Astrocyte (in vitro differentiated cells and primary cell): Measurements from ENCODE around the gene POLA1. TPM values are rescaled to one million over a fixed set of nuclear protein-coding genes. Genes with fewer than 3 reads are reported as not detected.

Experiments
- DNase-seq: peaks from one replicate; pipeline ENCODE4 v3.0.0-alpha.2; 2010; ENCODE audit warnings: low read depth
- FAIRE-seq: peaks from 2 replicates; lab custom pipeline; 2011; peaks lifted over from hg19 to GRCh38; lab: Jason Lieb, UNC
- H2AFZ ChIP-seq: 2 replicates; pipeline ENCODE4 v1.6.0; 2012; ENCODE audit warnings: low read depth, low read length, inconsistent platforms
- H3K27ac ChIP-seq: 2 replicates; pipeline ENCODE4 v1.5.1; 2011; ENCODE audit warnings: low read depth, low read length, inconsistent platforms
- H3K27me3 ChIP-seq: 2 replicates; pipeline ENCODE4 v1.6.0; 2011; ENCODE audit warnings: low read length, inconsistent platforms; ENCODE audit not compliant: insufficient read depth
- H3K36me3 ChIP-seq: 2 replicates; pipeline ENCODE4 v1.5.1; 2011; ENCODE audit warnings: low read length, inconsistent platforms; ENCODE audit not compliant: insufficient read depth
- H3K4me1 ChIP-seq: 2 replicates; pipeline ENCODE4 v1.5.1; 2011; ENCODE audit warnings: low read length, inconsistent platforms; ENCODE audit not compliant: insufficient read depth
- H3K4me2 ChIP-seq: 2 replicates; pipeline ENCODE4 v1.6.0; 2012; ENCODE audit warnings: low read length, inconsistent platforms
- H3K4me3 ChIP-seq: 2 replicates; pipeline ENCODE4 v1.5.1; 2011; ENCODE audit warnings: low read depth, mild to moderate bottlenecking, low read length, inconsistent platforms; ENCODE audit not compliant: insufficient read depth
- H3K79me2 ChIP-seq: 2 replicates; pipeline ENCODE4 v1.6.0; 2012; ENCODE audit warnings: mild to moderate bottlenecking, low read length, inconsistent platforms; ENCODE audit not compliant: insufficient read depth
- H3K9ac ChIP-seq: 2 replicates; pipeline ENCODE4 v1.6.0; 2012; ENCODE audit warnings: mild to moderate bottlenecking, low read length, inconsistent platforms
- H3K9me3 ChIP-seq: 2 replicates; pipeline ENCODE4 v1.5.1; 2012; ENCODE audit warnings: low read depth, mild to moderate bottlenecking, low read length, inconsistent platforms; ENCODE audit not compliant: insufficient read depth
- H4K20me1 ChIP-seq: 2 replicates; pipeline ENCODE4 v1.6.0; 2012; ENCODE audit warnings: low read length, inconsistent platforms; ENCODE audit not compliant: insufficient read depth
- H3K27ac Mint-ChIP-seq: one replicate; pipeline ENCODE4 v1.8.0; 2021; ENCODE audit warnings: mild to moderate bottlenecking, mixed read lengths; ENCODE audit not compliant: unreplicated experiment
- H3K27me3 Mint-ChIP-seq: one replicate; pipeline ENCODE4 v1.8.0; 2021; ENCODE audit warnings: low read depth, mixed read lengths; ENCODE audit not compliant: unreplicated experiment
- H3K36me3 Mint-ChIP-seq: one replicate; pipeline ENCODE4 v1.8.0; 2021; ENCODE audit warnings: low read depth, mixed read lengths; ENCODE audit not compliant: unreplicated experiment
- H3K4me1 Mint-ChIP-seq: one replicate; pipeline ENCODE4 v1.8.0; 2021; ENCODE audit warnings: low read depth, mixed read lengths; ENCODE audit not compliant: unreplicated experiment
- H3K4me3 Mint-ChIP-seq: one replicate; pipeline ENCODE4 v1.8.0; 2021; ENCODE audit warnings: mild to moderate bottlenecking, moderate library complexity, mixed read lengths; ENCODE audit not compliant: unreplicated experiment
- H3K9me3 Mint-ChIP-seq: one replicate; pipeline ENCODE4 v1.8.0; 2021; ENCODE audit warnings: mild to moderate bottlenecking, mixed read lengths; ENCODE audit not compliant: unreplicated experiment
- CTCF ChIP-seq: IDR thresholded peaks from 2 replicates; pipeline ENCODE4 v1.5.1; 2011; ENCODE audit warnings: low read depth, mild to moderate bottlenecking, inconsistent platforms, low read length, moderate library complexity; ENCODE audit not compliant: insufficient read depth
- EZH2 ChIP-seq: IDR thresholded peaks from 2 replicates; pipeline ENCODE4 v1.6.1; 2012; ENCODE audit warnings: mild to moderate bottlenecking, low read length, inconsistent platforms; ENCODE audit not compliant: insufficient read depth
- total RNA-seq: library from RNA; stranded (reverse); gene quantifications from 2 replicates; pipeline ENCODE4 v1.2.1, GENCODE V29; 2021

The POLA1 gene
- total RNA-seq, 1 donor from 2014 or later, result 4.9 TPM

GRCh38 chrX:25012793-25013631, 319.3 kb downstream of the POLA1 start:
- H3K27ac ChIP-seq, result no peak overlapping the region
- H2AFZ ChIP-seq, result no peak overlapping the region
- FAIRE-seq, result no peak
- H3K79me2 ChIP-seq, result peaks cover 7% of the 10 kb centered on the region
- H3K27me3 Mint-ChIP-seq, result peaks cover 57% of the 10 kb centered on the region
- no peaks in the 10 kb centered on the region for H3K4me1 ChIP-seq
- no peak for TF ChIP-seq CTCF
- TF ChIP-seq EZH2, result peak; percentile 73
- no peaks in the 10 kb centered on the region for H3K36me3 Mint-ChIP-seq
- H3K27me3 ChIP-seq, result peaks cover 70% of the 10 kb centered on the region
- peak overlapping the region; percentile 54 for H3K4me2 ChIP-seq
- no peaks in the 10 kb centered on the region for H3K36me3 ChIP-seq
- H3K27ac Mint-ChIP-seq, result no peak overlapping the region
- H3K9me3 ChIP-seq, result no peaks in the 10 kb centered on the region
- no peak overlapping the region for H3K4me3 Mint-ChIP-seq
- no peaks in the 10 kb centered on the region for H3K9me3 Mint-ChIP-seq
- peaks cover 4% of the 10 kb centered on the region for H4K20me1 ChIP-seq
- no peak overlapping the region for H3K4me3 ChIP-seq
- no peak for DNase-seq
- H3K9ac ChIP-seq, result no peak overlapping the region
- peaks cover 2% of the 10 kb centered on the region for H3K4me1 Mint-ChIP-seq

GRCh38 chrX:25013632-25014365, 320.1 kb downstream of the POLA1 start:
- Mint-ChIP-seq H3K4me1 (peaks cover 2% of the 10 kb centered on the region), H3K4me3 (no peak overlapping the region)
- DNase-seq, result no peak

More at GRCh38 chrX:25013632-25014365, 320.1 kb downstream of the POLA1 start:
- H3K9ac ChIP-seq, result peak overlapping the region; percentile 14
- Mint-ChIP-seq H3K9me3 (no peaks in the 10 kb centered on the region), H3K27me3 (peaks cover 56% of the 10 kb centered on the region), H3K27ac (peak overlapping the region; percentile 47), H3K36me3 (no peaks in the 10 kb centered on the region)
- H3K27ac ChIP-seq, result no peak overlapping the region
- no peaks in the 10 kb centered on the region for H3K36me3 ChIP-seq
- FAIRE-seq, result no peak
- H3K4me2 ChIP-seq, result peak overlapping the region; percentile 46
- no peaks in the 10 kb centered on the region for H3K4me1 ChIP-seq
- peaks cover 7% of the 10 kb centered on the region for H3K79me2 ChIP-seq
- H3K9me3 ChIP-seq, result no peaks in the 10 kb centered on the region
- no peak overlapping the region for H2AFZ ChIP-seq
- H4K20me1 ChIP-seq, result peaks cover 4% of the 10 kb centered on the region
- H3K27me3 ChIP-seq, result peaks cover 69% of the 10 kb centered on the region
- TF ChIP-seq EZH2, result no peak
- no peak for TF ChIP-seq CTCF
- no peak overlapping the region for H3K4me3 ChIP-seq
